Measurements from ENCODE around the gene COL4A1.

Gene COL4A1

DNA sequence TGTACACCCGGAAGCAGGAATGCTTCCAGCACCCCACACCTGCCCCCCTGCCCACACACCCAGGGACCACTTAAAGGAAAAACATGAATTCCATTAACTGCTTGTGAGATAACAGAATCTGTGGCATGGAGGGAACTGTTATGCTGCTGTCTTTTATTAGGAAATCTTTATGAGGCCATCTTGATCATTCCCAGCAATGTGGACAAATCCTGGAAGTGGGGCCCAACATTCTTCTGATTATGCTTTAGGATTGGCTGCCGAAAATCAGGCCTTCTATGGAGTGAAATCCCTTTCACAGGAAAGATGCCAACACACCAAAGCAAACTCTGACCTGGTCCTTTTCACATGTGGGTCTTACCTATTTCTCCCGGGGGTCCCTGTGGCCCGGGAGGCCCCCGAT is 114.5 kb downstream of the COL4A1 start:
- TF ChIP-seq CTCF (IDR thresholded peaks at IDR 0.05; ENCODE audit: low read depth, low read length) = no peak
- DNase-seq (ENCODE audit: low read depth in 2 of 2) = no peak
- H3K4me3 ChIP-seq (replicated peaks in 1 of 2; ENCODE audit: low read depth in 2 of 2, low read length in 2 of 2) = no peak overlapping the region

GRCh38 chr13:110187641-110188161 is 119.3 kb downstream of the COL4A1 start:
- DNase-seq (ENCODE audit: low read depth in 2 of 2) = peak; percentile 88 to 97
- no peak overlapping the region for H3K4me3 ChIP-seq (replicated peaks in 1 of 2; ENCODE audit: low read depth in 2 of 2, low read length in 2 of 2)
- TF ChIP-seq CTCF (IDR thresholded peaks at IDR 0.05; ENCODE audit: low read depth, low read length) = no peak

- TF ChIP-seq CTCF (IDR thresholded peaks at IDR 0.05; ENCODE audit: low read depth, low read length) = no peak
- DNase-seq (ENCODE audit: low read depth in 2 of 2) = no peak
- no peak overlapping the region for H3K4me3 ChIP-seq (replicated peaks in 1 of 2; ENCODE audit: low read depth in 2 of 2, low read length in 2 of 2)
Measured at GRCh38 chr13:110186231-110186855, 120.6 kb downstream of the COL4A1 start.

GRCh38 chr13:110185696-110186095 is 121.3 kb downstream of the COL4A1 start:
- H3K4me3 ChIP-seq (replicated peaks in 1 of 2; ENCODE audit: low read depth in 2 of 2, low read length in 2 of 2) = no peak overlapping the region
- no peak for TF ChIP-seq CTCF (IDR thresholded peaks at IDR 0.05; ENCODE audit: low read depth, low read length)
- peak in 1 of 2 donors; percentile 39 for DNase-seq (ENCODE audit: low read depth in 2 of 2)

GRCh38 chr13:110183910-110184309 is 123.0 kb downstream of the COL4A1 start:
- TF ChIP-seq CTCF (IDR thresholded peaks at IDR 0.05; ENCODE audit: low read depth, low read length) = no peak
- DNase-seq (ENCODE audit: low read depth in 2 of 2) = no peak
- H3K4me3 ChIP-seq (replicated peaks in 1 of 2; ENCODE audit: low read depth in 2 of 2, low read length in 2 of 2) = no peak overlapping the region

GRCh38 chr13:110182461-110182860 is 124.5 kb downstream of the COL4A1 start:
- no peak for DNase-seq (ENCODE audit: low read depth in 2 of 2)
- TF ChIP-seq CTCF (IDR thresholded peaks at IDR 0.05; ENCODE audit: low read depth, low read length) = no peak
- no peak overlapping the region for H3K4me3 ChIP-seq (replicated peaks in 1 of 2; ENCODE audit: low read depth in 2 of 2, low read length in 2 of 2)

DNA sequence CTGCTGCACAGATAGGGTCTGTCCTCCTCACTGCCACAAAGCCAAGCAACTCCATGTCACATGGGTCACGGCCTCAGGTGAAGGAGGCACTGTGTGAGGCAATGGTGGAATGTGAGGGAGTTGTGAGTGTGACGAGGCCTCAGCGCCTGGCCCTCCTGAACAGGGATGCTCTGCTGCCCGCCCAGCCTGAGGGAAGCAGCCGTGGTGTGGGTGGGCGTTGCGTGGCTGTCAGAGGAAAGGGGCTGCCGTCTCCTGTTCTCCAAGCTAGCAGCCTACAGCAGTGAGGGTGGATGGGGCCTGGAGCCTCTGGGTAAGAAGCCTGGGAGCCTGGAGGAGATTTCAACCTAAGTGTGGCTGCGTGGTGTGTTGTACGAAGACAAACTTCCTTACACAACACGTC is 125.0 kb downstream of the COL4A1 start:
- TF ChIP-seq CTCF (IDR thresholded peaks at IDR 0.05; ENCODE audit: low read depth, low read length) = no peak

More for the DNA sequence above, 125.0 kb downstream of the COL4A1 start:
- H3K4me3 ChIP-seq (replicated peaks in 1 of 2; ENCODE audit: low read depth in 2 of 2, low read length in 2 of 2) = no peak overlapping the region
- no peak for DNase-seq (ENCODE audit: low read depth in 2 of 2)
